GM18867 (cell line): Measurements from ENCODE around the gene CASP9.
A peak's percentile ranks its signal among the peaks of the same experiment; 100 is the strongest.
"Not testable (repeated sequence)": the region's sequence is repeated elsewhere in the genome, so short reads cannot be mapped to it uniquely, and the experiment has no call there.

Source experiments
- ATAC-seq: cut with Tn5 transposase; IDR thresholded peaks from one replicate; pipeline ENCODE4 v1.9.1; 2021; ENCODE audit warnings: mild to moderate bottlenecking, moderate library complexity; ENCODE audit not compliant: unreplicated experiment

Gene CASP9

DNA sequence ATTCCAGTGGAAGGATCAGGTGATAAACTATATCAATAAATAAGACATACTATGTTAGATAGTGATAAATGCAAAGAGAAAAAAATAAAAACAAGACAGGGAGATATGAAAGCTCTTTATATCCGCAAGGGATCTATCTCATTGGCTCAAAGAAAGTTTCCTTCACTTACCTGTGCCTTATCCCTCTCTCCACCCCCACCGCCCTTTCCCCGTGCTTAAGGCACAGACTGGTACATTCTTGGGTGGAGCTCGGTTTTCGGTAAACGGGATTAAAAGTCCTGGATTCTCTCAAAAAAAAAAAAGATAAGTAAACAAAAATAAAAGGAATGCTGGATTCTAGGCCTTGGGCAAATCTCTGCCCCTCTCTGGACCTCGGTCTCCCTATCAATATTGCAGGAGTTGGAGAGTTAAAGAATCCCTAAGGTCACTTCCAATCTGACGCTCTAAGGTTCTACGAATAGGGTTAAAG is 2.0 kb upstream of the CASP9 start:
- no peak for ATAC-seq

DNA sequence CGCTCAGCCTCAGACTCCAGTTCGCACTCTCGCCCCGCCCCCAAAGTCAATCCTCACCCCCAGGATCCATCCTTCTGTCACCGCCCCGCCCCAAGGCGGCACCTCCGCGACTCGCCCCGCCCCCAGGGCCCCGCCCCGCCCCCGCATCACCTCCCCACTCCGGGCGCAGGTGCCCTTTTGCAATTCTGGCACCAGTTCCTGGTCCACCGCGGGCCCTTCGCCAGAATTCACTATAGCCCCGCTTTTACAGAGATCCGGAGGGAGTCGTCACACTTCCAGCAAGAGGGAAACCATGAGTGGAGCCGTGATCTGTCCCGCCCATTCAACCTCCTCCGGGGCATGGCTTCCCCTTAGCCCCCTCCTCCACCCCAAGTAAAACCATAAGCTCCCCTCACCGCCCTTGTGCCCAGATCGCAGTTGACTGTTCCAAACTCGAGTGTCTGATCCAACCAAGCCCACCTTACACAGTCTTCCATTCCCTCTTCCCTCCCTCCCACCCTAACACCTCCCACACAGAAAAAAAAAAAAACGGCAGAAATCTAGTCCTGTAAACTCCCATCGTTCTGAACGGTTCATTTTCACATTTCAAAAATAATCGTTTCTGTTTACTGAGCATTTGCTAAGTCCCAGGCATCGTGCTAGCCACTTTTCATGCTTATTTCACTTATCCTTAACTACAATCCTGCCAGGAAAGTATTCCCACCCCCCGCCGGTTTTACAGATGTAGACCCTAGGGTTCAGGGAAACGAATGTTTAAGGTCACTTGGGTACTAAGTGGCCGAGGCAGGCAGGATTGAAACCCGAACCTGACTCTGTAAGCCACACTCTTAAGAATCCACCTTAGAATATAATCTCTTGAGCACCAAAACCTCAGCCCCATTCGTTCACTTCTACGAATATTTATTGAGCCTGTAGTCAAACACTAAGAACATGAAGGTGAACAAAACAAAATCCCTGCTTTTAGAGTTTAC is 1.3 kb upstream of the CASP9 start:
- ATAC-seq, result no peak

DNA sequence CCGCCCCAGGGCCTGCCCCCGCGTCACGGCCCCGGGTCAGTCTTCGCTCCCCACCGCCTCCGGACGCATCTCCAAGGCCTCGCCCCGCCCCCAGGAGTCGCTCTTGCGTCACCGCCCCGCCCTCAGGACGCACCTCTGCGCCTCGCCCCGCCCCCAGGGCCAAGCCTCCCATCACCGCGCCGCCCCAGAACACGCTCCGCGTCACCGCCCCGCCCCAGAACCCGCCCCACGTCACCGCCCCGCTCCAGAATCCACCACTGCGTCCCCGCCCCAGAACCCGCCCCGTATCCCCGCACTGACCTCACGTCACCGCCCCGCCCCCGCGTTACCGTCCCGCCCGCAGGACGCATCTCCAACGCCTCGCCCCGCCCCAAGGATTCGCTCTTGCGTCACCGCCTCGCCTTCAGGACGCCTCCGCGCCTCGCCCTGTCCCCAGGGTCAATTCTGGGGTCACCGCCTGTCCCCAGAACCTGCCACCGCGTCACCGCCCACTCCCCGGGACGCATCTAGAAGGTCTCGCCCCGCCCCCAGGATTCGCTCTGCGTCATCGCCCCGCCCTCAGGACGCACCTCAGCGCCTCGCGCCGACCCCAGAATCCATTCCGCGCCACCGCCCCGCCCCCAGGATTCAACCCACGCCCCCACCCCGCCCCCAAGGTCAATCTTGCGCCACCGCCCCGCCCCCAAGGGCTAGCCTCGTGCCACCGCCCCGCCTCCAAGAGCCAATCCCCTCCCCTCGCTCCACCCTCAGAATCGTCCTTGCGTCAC is 451 bp upstream of the CASP9 start:
- peak; percentile 43 for ATAC-seq

DNA sequence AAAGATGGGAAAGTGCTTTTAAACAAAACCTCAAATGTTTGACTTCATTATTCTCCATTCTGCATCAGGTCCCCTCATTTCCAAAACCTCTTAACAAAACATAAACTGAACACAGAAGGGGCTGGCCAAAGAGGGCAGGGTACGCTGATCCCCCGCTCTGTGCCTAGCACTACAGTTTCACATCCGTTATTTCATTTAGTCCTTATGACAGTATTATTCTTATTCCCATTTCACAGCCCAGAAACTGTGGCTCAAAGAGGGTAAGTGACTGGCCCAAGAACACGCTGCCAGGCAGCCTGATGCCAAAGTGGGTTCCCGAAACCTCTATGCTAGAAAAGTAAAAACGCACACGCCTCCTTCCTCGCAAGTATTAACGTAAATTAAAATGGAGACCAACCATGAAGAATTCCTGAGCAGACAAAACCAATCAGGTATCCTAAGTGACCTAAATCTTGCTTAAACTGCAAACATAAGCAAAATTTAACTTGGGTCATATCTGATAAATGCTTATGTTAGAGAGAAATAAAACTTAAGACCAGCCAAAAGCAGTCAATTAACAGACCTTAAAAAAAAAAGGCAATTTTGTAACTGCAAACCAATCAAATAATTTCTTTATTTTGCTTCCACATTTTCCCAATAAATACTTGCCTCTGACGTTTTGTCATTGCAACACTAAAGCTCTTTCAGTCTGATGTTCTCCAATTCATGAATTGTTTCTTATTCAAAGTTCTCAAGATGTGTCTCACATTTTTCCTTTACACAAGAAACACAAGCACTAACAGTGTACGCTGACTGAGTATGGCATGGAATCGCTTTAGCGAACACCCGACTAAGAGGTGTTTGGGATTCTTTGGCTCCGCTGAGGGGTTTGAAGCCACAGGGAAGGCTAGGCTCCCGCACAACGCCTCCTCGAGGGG is 653 bp downstream of the CASP9 start:
- ATAC-seq, result no peak

DNA sequence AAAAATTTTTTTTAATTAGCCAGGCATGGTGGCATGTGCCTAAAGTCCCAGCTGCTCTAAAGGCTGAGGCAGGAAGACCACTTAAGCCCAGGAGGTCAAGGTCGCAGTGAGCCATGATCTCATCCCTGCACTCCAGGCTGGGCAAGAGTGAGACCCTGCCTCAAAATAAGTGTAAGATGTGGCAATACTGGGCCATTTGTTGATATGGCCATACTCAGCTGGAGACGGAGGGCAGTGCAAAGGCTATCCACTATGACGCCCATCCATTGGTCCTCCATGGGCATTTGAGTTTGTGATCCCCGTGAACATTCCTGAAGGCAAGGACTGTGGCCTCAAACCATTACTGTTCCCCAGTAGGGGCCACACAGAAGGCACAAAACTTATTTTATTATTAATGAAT is 1.5 kb downstream of the CASP9 start:
- no peak for ATAC-seq

DNA sequence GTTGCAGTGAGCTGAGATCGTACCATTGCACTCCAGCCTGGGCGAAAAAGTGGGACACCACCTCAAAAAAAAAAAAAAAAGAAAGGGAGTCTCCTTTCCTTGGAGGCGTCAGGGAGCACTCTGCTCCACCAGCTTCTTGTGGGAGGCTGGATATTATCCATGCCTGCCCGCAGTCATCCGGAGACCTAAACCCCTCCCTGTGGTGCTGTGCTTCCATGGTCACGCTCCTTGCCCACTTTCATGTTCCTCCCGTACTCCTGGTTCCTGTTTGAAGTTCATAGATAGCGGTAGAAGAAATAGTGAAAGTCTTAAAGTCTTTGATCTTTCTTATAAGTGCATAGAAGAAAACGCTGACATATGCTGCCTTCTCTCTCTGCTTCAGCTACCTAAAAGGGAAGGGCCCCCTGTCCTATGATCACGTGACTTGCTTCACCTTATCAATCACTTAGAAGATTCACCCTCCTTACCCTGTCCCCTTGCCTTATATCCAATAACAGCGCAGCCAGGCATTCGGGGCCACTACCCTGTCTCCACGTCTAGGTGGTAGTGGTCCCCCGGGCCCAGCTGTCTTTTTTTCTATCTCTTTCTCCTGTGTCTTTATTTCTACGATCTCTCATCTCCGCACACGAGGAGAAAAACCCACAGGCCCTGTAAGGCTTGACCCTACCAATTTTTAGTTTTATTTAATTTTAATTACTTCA is 2.7 kb downstream of the CASP9 start:
- ATAC-seq, result not testable (repeated sequence)

DNA sequence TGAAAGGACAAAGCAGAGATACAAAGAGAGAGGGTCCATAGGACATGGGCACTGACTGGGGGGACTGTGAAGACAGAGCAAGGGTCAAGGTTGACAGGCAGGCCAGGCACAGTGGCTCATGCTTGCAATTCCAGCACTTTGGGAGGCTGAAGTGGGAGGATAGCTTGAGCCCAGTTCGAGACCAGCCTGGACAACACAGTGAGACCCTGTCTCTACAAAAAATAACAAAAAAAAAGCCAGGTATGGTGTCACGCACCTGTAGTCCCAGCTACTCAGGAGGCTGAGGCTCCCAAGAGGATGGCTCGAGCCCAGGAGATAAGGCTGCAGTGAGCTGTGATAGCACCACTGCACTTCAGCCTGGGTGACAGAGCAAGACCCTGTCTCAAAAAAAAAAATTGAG is 4.4 kb downstream of the CASP9 start:
- no peak for ATAC-seq

DNA sequence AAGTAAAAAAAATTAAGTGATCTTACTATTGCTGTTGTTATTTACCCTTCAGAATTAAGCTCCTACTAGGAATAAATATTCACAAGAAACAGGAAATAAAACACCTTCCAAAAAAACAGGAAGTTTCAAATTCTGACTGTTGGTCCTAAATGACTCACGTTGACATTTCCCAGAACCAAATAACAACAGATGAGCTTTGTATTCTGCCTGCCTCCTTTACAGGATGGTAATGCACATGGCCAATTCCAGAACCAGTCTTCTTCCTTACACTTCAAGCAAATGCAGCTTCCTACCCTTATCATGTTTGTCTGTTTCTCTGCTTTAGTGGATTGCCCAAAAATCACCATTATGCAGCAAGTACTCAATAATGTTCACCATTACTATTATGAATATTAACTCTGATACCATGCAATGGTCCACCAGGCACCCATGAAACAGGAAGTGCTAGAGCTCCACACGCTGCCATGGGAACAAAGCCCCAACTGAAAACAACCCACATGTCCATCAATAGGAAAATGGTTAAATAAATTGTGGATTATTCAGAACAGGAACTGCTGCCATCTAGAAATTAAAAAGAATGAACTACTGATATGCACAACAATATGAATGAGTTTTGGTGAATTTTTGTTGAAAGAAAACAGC is 8.9 kb downstream of the CASP9 start:
- ATAC-seq, result no peak

DNA sequence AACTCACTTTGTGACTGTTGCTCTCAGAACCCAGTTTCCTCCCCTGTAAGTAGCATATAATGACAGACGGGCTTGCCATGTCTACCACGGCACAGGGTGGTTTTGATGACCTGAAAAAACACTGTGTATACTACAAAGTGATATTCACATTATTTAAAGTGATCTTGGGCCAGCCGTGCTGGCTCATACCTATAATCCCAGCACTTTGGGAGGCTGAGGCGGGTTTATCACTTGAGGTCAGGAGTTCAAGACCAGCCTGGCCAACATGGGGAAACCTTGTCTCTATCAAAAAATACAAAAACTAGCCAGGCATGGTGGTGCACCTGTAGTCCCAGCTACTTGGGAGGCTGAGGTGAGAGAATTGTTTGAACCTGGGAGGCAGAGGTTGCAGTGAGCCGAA is 9.5 kb downstream of the CASP9 start:
- ATAC-seq, result not testable (repeated sequence)

DNA sequence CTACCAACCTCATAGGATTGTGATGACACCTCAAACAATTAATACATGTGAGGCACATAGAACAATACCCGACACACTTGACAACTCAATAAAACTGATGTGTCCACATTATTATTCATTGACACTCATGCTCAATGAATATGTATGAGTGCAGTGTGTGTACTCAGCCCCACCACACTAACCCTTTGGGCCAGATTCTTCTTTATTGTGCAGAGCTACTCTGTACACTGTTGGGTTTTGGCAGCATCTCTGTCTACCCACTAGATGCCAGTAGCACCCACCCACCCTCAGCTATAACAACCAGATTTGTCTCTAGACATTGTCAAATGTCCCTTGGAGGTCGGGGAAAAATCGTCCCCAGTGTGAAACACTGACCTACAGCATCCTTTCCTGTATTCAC is 10.1 kb downstream of the CASP9 start:
- no peak for ATAC-seq

DNA sequence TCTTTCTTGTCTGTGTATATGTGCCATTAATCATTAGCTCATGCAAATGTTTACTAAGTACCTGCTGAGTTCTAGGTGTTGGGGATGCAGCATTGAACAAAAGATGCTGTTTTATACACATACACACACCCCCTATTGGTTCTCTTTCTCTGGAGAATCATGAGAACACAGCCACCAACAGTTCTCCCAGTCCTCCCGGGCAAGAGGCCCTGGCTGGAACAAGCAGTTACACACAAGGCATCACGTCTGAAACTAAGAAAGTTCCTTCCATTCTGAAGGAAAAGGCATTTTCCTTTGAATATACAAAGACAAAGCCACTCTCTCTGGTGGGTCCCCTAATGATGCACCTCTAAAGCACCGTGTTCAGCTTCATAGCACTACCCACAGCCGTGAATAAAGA is 10.8 kb downstream of the CASP9 start:
- ATAC-seq, result no peak

DNA sequence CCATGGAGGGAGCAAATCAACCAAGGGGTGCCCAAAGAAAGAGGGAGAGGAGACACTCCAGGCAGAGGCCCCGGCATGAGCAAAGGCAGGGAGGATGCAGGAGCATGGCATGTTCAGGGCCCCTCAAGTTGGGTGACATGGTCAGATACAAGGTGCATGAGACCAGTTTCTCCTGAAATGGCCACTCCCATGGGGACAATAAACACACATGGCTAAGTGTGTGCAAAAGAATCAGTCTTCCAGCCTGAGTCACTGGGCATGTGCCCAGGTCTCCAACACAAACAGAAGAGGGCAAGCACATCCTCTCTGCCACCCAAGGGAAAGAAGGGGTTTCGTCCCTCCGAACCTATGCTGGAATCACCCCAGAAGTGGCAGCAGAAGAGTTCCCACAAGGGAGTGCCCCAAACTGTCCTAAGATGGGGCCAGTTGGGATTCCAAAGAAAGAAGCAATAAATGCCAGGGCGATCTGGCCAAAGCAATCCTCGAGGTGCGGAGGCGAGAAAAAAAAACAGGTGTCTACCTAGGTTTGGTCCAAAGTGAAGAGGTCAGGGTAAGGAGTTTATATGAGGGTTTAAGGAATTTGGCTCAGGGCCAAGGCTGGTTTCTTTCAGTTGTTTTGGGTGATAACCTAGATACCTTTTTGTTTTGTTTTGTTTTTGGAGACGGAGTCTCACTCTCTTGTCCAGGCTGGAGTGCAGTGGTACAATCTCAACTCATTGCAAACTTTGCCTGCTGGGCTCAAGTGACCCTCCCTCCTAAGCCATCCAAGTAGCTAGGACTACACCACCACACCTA is 13.2 kb downstream of the CASP9 start:
- ATAC-seq, result no peak

DNA sequence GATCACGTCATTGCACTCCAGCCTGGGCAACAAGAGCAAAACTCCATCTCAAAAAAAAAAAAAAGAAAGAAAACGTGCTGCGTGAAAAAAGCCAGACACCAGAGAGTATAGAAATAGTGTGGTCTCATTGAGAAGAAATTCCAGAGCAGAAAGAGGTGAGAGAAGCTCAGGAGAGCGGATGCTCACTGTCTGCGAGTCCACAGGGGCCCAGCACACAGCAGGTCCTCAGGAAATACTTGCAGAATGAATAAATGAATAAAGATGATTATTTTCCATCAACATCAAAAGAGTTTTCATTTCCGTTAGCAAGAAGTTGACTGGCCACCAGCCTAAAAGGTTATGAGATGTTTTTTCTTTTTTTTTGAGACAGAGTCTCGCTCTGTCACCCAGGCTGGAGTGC is 14.4 kb downstream of the CASP9 start:
- no peak for ATAC-seq

DNA sequence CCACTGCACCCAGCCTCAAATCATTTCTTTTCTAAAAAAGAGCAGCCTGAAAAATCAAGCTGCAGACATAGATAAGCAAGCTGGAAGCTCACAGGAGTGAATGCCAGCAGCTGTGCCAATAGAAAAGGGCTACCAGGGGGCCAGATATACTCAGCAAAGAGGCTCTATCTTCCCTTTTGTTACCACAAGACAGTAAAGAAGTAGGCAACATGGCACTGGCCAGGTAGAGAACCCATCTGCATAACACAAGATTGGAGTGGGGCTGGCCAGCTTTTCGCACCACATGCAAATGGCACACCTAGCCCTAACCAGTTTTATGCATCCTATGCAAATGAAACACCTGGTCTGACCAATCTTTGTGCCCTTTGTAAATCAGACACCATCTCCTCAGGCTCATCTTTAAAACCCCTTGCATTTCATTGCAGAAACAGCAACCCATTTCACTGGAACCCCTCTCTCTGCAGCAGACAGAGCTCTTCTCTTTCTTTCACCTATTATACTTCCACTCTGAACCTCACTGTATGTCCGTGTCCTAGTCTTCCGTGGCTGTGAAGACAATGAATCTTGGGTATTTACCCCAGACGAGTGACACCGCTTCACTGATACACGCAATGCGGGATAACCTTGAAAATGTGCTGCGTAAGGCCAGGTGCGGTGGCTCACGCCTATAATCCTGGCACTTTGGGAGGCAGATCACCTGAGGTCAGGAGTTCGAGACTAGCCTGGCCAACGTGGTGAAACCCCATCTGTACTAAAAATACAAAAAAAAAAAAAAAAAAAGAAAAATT is 15.1 kb downstream of the CASP9 start:
- ATAC-seq, result no peak

DNA sequence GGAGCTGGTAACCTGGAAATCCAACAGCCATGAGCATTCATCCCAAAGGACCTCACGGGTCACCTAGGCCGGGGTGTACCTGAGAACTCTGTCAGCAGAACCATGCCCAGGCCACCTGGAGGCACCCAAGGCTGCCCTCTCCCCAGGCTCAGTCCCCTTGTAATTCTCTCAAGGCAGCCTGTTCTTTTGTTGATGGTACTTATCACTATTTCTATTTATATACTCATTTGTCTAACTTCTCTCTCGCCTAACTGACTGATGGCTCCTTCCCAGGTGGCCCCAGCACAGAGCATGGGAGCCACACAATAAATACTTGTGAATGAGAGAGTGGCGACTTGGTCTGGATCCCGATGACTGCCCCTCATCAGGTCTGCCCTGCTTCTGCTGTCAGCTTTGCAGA is 16.7 kb downstream of the CASP9 start:
- ATAC-seq, result no peak

DNA sequence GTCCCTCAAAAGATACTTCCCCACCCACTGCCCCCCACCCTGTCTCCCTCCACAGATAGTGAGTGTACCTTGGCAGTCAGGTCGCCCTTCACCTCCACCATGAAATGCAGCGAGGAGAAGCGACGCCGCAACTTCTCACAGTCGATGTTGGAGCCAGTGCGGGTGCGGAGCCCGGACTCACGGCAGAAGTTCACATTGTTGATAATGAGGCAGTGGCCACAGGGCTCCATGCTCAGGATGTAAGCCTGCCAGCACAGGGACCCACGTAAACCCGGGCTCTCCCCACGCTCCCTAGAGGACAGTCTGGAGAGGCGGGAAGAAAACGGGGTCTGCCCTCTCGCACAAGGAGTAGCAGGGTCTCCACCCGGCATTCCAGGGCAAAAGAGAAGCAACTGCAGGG is 17.2 kb downstream of the CASP9 start:
- ATAC-seq, result no peak

DNA sequence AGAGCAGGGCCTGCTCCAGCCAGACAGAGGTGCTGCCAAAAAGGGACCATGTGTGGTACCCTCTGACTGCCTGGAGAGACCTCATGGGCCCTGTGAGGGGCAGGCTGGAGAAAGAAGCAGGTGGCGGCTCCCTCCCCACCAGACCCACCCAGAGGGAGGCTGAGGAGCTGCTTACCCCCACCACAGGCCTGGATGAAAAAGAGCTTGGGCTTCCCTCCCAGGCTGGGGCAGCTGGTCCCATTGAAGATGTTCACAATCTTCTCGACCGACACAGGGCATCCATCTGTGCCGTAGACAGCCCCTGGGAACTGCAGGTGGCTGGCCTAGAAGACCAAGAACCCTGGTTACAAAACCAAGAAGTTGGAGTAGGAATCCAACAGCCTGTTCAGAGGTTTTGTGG is 19.6 kb downstream of the CASP9 start:
- no peak for ATAC-seq
